ENCODE measurements around the gene IRF7. TPM values are rescaled to one million over a fixed set of nuclear protein-coding genes. Genes with fewer than 3 reads are reported as not detected.

The IRF7 gene
- total RNA-seq, 1 donor from 2014 or later: 12.6 TPM

- Mint-ChIP-seq H3K36me3 (ENCODE audit: insufficient read depth) (no peaks in the 10 kb centered on the region), H3K4me1 (ENCODE audit: low read depth) (peaks cover 12% of the 10 kb centered on the region), H3K4me3 (ENCODE audit: low read depth) (no peak overlapping the region), H3K27me3 (peaks cover 17% of the 10 kb centered on the region), H3K27ac (no peak overlapping the region), H3K9me3 (ENCODE audit: low read depth) (no peaks in the 10 kb centered on the region)
- no peak for TF ChIP-seq CTCF (IDR thresholded peaks at IDR 0.05; ENCODE audit: unreplicated experiment)
- no peak for DNase-seq (ENCODE audit: low spot score, unreplicated experiment)
Measured at GRCh38 chr11:571802-572185, 44.0 kb downstream of the IRF7 start.

GRCh38 chr11:569158-569885 lies 46.4 kb downstream of the IRF7 start:
- peaks cover 3% of the 10 kb centered on the region for H3K4me1 Mint-ChIP-seq (ENCODE audit: low read depth)
- peaks cover 7% of the 10 kb centered on the region for H3K27me3 Mint-ChIP-seq
- no peak for DNase-seq (ENCODE audit: low spot score, unreplicated experiment)
- no peaks in the 10 kb centered on the region for H3K9me3 Mint-ChIP-seq (ENCODE audit: low read depth)
- peak overlapping the region; percentile 73 for H3K4me3 Mint-ChIP-seq (ENCODE audit: low read depth)
- H3K36me3 Mint-ChIP-seq (ENCODE audit: insufficient read depth): no peaks in the 10 kb centered on the region
- no peak overlapping the region for H3K27ac Mint-ChIP-seq
- no peak for TF ChIP-seq CTCF (IDR thresholded peaks at IDR 0.05; ENCODE audit: unreplicated experiment)

GRCh38 chr11:568306-569157 lies 47.2 kb downstream of the IRF7 start:
- H3K27me3 Mint-ChIP-seq: peaks cover 3% of the 10 kb centered on the region
- H3K36me3 Mint-ChIP-seq (ENCODE audit: insufficient read depth): peaks cover 1% of the 10 kb centered on the region
- H3K27ac Mint-ChIP-seq: no peak overlapping the region
- no peaks in the 10 kb centered on the region for H3K9me3 Mint-ChIP-seq (ENCODE audit: low read depth)
- peak; percentile 97 for DNase-seq (ENCODE audit: low spot score, unreplicated experiment)
- H3K4me3 Mint-ChIP-seq (ENCODE audit: low read depth): peak overlapping the region; percentile 73
- no peak for TF ChIP-seq CTCF (IDR thresholded peaks at IDR 0.05; ENCODE audit: unreplicated experiment)
- no peaks in the 10 kb centered on the region for H3K4me1 Mint-ChIP-seq (ENCODE audit: low read depth)

GRCh38 chr11:567629-568292 lies 48.0 kb downstream of the IRF7 start:
- H3K27me3 Mint-ChIP-seq: no peaks in the 10 kb centered on the region
- peak overlapping the region; percentile 77 for H3K4me3 Mint-ChIP-seq (ENCODE audit: low read depth)
- no peaks in the 10 kb centered on the region for H3K9me3 Mint-ChIP-seq (ENCODE audit: low read depth)
- DNase-seq (ENCODE audit: low spot score, unreplicated experiment): no peak
- H3K36me3 Mint-ChIP-seq (ENCODE audit: insufficient read depth): peaks cover 3% of the 10 kb centered on the region
- TF ChIP-seq CTCF (IDR thresholded peaks at IDR 0.05; ENCODE audit: unreplicated experiment): no peak
- H3K4me1 Mint-ChIP-seq (ENCODE audit: low read depth): no peaks in the 10 kb centered on the region
- peak overlapping the region; percentile 83 for H3K27ac Mint-ChIP-seq

- no peak for DNase-seq (ENCODE audit: low spot score, unreplicated experiment)
- Mint-ChIP-seq H3K27ac (no peak overlapping the region), H3K36me3 (ENCODE audit: insufficient read depth) (peaks cover 3% of the 10 kb centered on the region), H3K4me3 (ENCODE audit: low read depth) (peak overlapping the region; percentile 77), H3K4me1 (ENCODE audit: low read depth) (no peaks in the 10 kb centered on the region), H3K27me3 (no peaks in the 10 kb centered on the region), H3K9me3 (ENCODE audit: low read depth) (no peaks in the 10 kb centered on the region)
- TF ChIP-seq CTCF (IDR thresholded peaks at IDR 0.05; ENCODE audit: unreplicated experiment): no peak
Measured at GRCh38 chr11:567011-567628, 48.6 kb downstream of the IRF7 start.

Measured in progenitor cell of endocrine pancreas (in vitro differentiated cells).